CD14-positive monocyte (primary cell): Measurements from ENCODE around the gene PRRG1. TPM values are rescaled to one million over a fixed set of nuclear protein-coding genes. Genes with fewer than 3 reads are reported as not detected.

Source experiments
- DNase-seq, 3 donors: peaks; one replicate each; pipeline ENCODE4 v3.0.0-alpha.2; 2011 to 2022
- H2AFZ ChIP-seq: 2 replicates; pipeline ENCODE4 v1.6.0; 2012; ENCODE audit warnings: mild to moderate bottlenecking, low read depth, low read length, inconsistent platforms; ENCODE audit not compliant: insufficient read depth, poor library complexity, severe bottlenecking
- H3K27ac ChIP-seq, 2 donors: 1 replicate in 1 of 2; 2 replicates in 1 of 2; pipeline ENCODE4 v1.5.1; 2012 to 2013; ENCODE audit warnings: low read length in 2 of 2, control low read depth in 1 of 2, inconsistent platforms in 1 of 2, low read depth in 1 of 2, mild to moderate bottlenecking in 1 of 2
- H3K27me3 ChIP-seq, 2 donors: one replicate each; pipeline versions ENCODE4 v1.6.0 to v1.6.1; 2011 to 2013; ENCODE audit warnings: low read length in 2 of 2; ENCODE audit not compliant: control insufficient read depth in 2 of 2, insufficient read depth in 2 of 2
- H3K36me3 ChIP-seq, 2 donors: replicated peaks in 1 of 2; 1 replicate in 1 of 2; 2 replicates in 1 of 2; pipeline versions ENCODE4 v1.5.1 to v1.6.1; 2012 to 2013; ENCODE audit warnings: low read length in 2 of 2, control low read depth in 1 of 2, inconsistent platforms in 1 of 2, mild to moderate bottlenecking in 1 of 2; ENCODE audit not compliant: insufficient read depth in 2 of 2, control insufficient read depth in 1 of 2
- H3K4me1 ChIP-seq, 2 donors: 1 replicate in 1 of 2; 2 replicates in 1 of 2; pipeline versions ENCODE4 v1.5.1 to v1.6.1; 2012 to 2013; ENCODE audit warnings: low read length in 2 of 2, control low read depth in 1 of 2, inconsistent platforms in 1 of 2, mild to moderate bottlenecking in 1 of 2, moderate library complexity in 1 of 2; ENCODE audit not compliant: insufficient read depth in 2 of 2, control insufficient read depth in 1 of 2
- H3K4me2 ChIP-seq: replicated peaks from 2 replicates; pipeline ENCODE3; 2012; ENCODE audit warnings: low read length, moderate library complexity, mild to moderate bottlenecking; ENCODE audit not compliant: poor library complexity, severe bottlenecking; ENCODE audit errors: extremely low read depth
- H3K4me3 ChIP-seq, 3 experiments: fragments of 200-600 bp in 1 of 3; sonication (generic) in 1 of 3; replicated peaks in 1 of 3; 1 replicate in 2 of 3; 2 replicates in 1 of 3; pipeline ENCODE4 v1.5.1; 2011 to 2013; ENCODE audit warnings: low read length in 3 of 3, mild to moderate bottlenecking in 3 of 3, control low read depth in 2 of 3, low read depth in 2 of 3, inconsistent platforms in 1 of 3, moderate library complexity in 1 of 3
- H3K79me2 ChIP-seq: 2 replicates; pipeline ENCODE4 v1.6.0; 2012; ENCODE audit warnings: mild to moderate bottlenecking, control low read depth, inconsistent platforms, low read length, moderate library complexity; ENCODE audit not compliant: insufficient read depth
- H3K9ac ChIP-seq: 2 replicates; pipeline ENCODE4 v1.6.0; 2017; ENCODE audit warnings: low read length, mild to moderate bottlenecking; ENCODE audit not compliant: insufficient read depth, poor library complexity, severe bottlenecking
- H3K9me3 ChIP-seq, 2 donors: replicated peaks in 1 of 2; 1 replicate in 1 of 2; 2 replicates in 1 of 2; pipeline versions ENCODE4 v1.5.1 to v1.6.1; 2012 to 2013; ENCODE audit warnings: low read length in 2 of 2, control low read depth in 1 of 2; ENCODE audit not compliant: control insufficient read depth in 1 of 2, insufficient read depth in 1 of 2
- H4K20me1 ChIP-seq: 2 replicates; pipeline ENCODE4 v1.6.0; 2012; ENCODE audit warnings: mild to moderate bottlenecking, low read length, control low read depth, moderate library complexity; ENCODE audit not compliant: insufficient read depth
- H3K27ac Mint-ChIP-seq, 7 donors: one replicate each; pipeline ENCODE4 v1.8.0; 2020; ENCODE audit warnings: mild to moderate bottlenecking in 7 of 7, mixed read lengths in 7 of 7, moderate library complexity in 6 of 7, inconsistent platforms in 2 of 7
- H3K27me3 Mint-ChIP-seq, 3 donors: one replicate each; pipeline ENCODE4 v1.8.0; 2021 to 2022; ENCODE audit warnings: low read depth in 3 of 3, mild to moderate bottlenecking in 3 of 3, mixed read lengths in 3 of 3, moderate library complexity in 3 of 3, inconsistent platforms in 1 of 3
- H3K36me3 Mint-ChIP-seq, 2 donors: one replicate each; pipeline ENCODE4 v1.8.0; 2020; ENCODE audit warnings: mixed read lengths in 2 of 2, inconsistent platforms in 1 of 2, mild to moderate bottlenecking in 1 of 2
- H3K4me1 Mint-ChIP-seq: one replicate; pipeline ENCODE4 v1.8.0; 2020; ENCODE audit warnings: mild to moderate bottlenecking, mixed read lengths
- H3K4me3 Mint-ChIP-seq, 2 donors: one replicate each; pipeline ENCODE4 v1.8.0; 2020; ENCODE audit warnings: mild to moderate bottlenecking in 2 of 2, mixed read lengths in 2 of 2, moderate library complexity in 1 of 2
- H3K9me3 Mint-ChIP-seq, 7 donors: one replicate each; pipeline ENCODE4 v1.8.0; 2020 to 2022; ENCODE audit warnings: mixed read lengths in 7 of 7, mild to moderate bottlenecking in 6 of 7, moderate library complexity in 6 of 7, inconsistent platforms in 2 of 7
- WGBS: methylation state at CpG from one replicate; pipeline ENCODE4 v1.1.5; 2013; ENCODE audit warnings: missing lambda C conversion rate; ENCODE audit not compliant: insufficient coverage; 5-methylcytosine and 5-hydroxymethylcytosine counted together
- intact Hi-C, 2 donors: fragments of 100-400 bp; cut with micrococcal nuclease; formaldehyde crosslinking; loops; one replicate each; pipeline versions ENCODE4 v1.15.0 to v1.15.1; 2023
- polyA plus RNA-seq, 3 donors: library from polyadenylated mRNA; depleted of rRNA in 1 of 3; unstranded in 2 of 3; stranded (reverse) in 1 of 3; fragments of 300-500 nt in 2 of 3; fragments of >200 nt in 1 of 3; fragmentation: Illumina TruSeq in 2 of 3; gene quantifications; 1 replicate in 2 of 3; 2 replicates in 1 of 3; pipeline ENCODE4 v1.2.3, GENCODE V29; 2012 to 2021
- TF ChIP-seq, protein P1 (sequence below): fragments of 200-600 bp; IDR thresholded peaks from one replicate; pipeline ENCODE4 v1.8.0; 2022; ENCODE audit warnings: antibody characterized with exemption, mild to moderate bottlenecking

PRRG1 gene
- polyA plus RNA-seq, 3 donors, result 0.04 to 0.39 (median 0.14) TPM

DNA sequence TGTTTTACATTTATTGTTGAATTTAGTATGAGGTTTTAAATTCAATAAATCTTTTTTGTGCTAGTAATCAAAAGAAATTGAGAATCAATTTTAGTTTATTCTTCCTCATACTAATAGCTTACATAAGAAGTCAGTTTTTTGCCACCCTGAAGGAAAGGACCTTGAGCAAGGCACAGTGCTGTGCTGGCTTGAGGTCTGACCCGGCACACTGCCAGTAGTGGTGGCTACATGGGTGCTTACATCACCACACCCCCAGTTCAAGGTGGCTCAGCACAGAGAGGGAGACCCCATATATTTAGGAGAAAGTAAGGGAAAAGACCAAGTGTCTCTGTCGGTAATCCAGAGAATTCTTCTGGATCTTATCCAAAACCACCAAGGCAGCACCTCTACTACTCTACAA lies 136.3 kb downstream of the PRRG1 start:
- no peak for DNase-seq
- intact Hi-C loops, result no loop called here
- no peak overlapping the region for H3K4me3 Mint-ChIP-seq
- no peaks in the 10 kb centered on the region for H3K36me3 ChIP-seq
- no peak overlapping the region for H2AFZ ChIP-seq
- no peaks in the 10 kb centered on the region for H3K36me3 Mint-ChIP-seq
- H3K9me3 ChIP-seq, result no peaks in the 10 kb centered on the region
- H3K27ac Mint-ChIP-seq, result no peak overlapping the region
- H3K4me1 Mint-ChIP-seq, result no peaks in the 10 kb centered on the region
- TF ChIP-seq, protein P1, sequence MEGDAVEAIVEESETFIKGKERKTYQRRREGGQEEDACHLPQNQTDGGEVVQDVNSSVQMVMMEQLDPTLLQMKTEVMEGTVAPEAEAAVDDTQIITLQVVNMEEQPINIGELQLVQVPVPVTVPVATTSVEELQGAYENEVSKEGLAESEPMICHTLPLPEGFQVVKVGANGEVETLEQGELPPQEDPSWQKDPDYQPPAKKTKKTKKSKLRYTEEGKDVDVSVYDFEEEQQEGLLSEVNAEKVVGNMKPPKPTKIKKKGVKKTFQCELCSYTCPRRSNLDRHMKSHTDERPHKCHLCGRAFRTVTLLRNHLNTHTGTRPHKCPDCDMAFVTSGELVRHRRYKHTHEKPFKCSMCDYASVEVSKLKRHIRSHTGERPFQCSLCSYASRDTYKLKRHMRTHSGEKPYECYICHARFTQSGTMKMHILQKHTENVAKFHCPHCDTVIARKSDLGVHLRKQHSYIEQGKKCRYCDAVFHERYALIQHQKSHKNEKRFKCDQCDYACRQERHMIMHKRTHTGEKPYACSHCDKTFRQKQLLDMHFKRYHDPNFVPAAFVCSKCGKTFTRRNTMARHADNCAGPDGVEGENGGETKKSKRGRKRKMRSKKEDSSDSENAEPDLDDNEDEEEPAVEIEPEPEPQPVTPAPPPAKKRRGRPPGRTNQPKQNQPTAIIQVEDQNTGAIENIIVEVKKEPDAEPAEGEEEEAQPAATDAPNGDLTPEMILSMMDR, result no peak
- H3K9ac ChIP-seq, result no peak overlapping the region
- no peaks in the 10 kb centered on the region for H3K9me3 Mint-ChIP-seq
- H3K79me2 ChIP-seq, result no peaks in the 10 kb centered on the region
- H3K4me3 ChIP-seq, result no peak overlapping the region
- peaks cover 0 to 3% (median 3%) of the 10 kb centered on the region in 3 donors for H3K27me3 Mint-ChIP-seq
- H3K4me2 ChIP-seq, result no peak overlapping the region
- no peaks in the 10 kb centered on the region for H3K4me1 ChIP-seq
- WGBS, result no CpG with 5 or more reads among the region's 2 CpGs
- H4K20me1 ChIP-seq, result no peaks in the 10 kb centered on the region
- no peak overlapping the region for H3K27ac ChIP-seq
- no peaks in the 10 kb centered on the region for H3K27me3 ChIP-seq

DNA sequence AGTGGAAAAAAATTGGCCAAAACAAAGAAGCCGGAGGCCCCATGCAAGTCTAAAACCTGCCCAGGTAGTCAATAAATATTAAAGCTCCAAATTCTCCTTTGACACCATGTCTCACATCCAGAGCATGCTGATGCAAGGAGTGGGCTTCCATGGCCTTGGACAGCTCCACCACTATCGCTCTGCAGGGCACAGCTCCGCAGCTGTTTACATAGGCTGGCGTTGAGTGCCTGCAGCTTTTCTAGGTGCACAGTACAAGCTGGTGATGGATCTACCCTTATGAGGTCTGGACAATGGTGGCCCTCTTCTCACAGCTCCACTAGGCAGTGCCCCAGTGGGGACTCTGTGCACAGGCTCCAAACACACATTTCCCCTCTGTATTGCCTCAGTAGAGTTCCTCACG lies 138.1 kb downstream of the PRRG1 start:
- Histone ChIP-seq H3K4me1 (no peaks in the 10 kb centered on the region), H3K27me3 (no peaks in the 10 kb centered on the region), H3K27ac (no peak overlapping the region), H3K4me2 (no peak overlapping the region), H3K9ac (no peak overlapping the region), H3K79me2 (no peaks in the 10 kb centered on the region), H4K20me1 (no peaks in the 10 kb centered on the region), H3K9me3 (no peaks in the 10 kb centered on the region), H3K36me3 (no peaks in the 10 kb centered on the region), H3K4me3 (no peak overlapping the region), H2AFZ (no peak overlapping the region)
- DNase-seq, result no peak
- H3K27me3 Mint-ChIP-seq, result peaks cover 0 to 3% (median 0%) of the 10 kb centered on the region in 3 donors
- no peak overlapping the region for H3K4me3 Mint-ChIP-seq
- WGBS, result 96% methylated on average over 4 of the region's 5 CpGs
- no peaks in the 10 kb centered on the region for H3K36me3 Mint-ChIP-seq
- intact Hi-C loops, result no loop called here
- peaks cover 0 to 8% (median 0%) of the 10 kb centered on the region in 7 donors for H3K9me3 Mint-ChIP-seq
- TF ChIP-seq, protein P1, result no peak
- no peaks in the 10 kb centered on the region for H3K4me1 Mint-ChIP-seq
- no peak overlapping the region for H3K27ac Mint-ChIP-seq
